Activated naive CD4-positive, alpha-beta T cell treated with Interleukin-2 at 50 U/mL for 16 hours (primary cell): ENCODE measurements around the gene SPAG7.

ENCODE experiments used
- DNase-seq: peaks from one replicate; pipeline ENCODE4 v3.0.0-alpha.2; 2020

The SPAG7 gene

DNA sequence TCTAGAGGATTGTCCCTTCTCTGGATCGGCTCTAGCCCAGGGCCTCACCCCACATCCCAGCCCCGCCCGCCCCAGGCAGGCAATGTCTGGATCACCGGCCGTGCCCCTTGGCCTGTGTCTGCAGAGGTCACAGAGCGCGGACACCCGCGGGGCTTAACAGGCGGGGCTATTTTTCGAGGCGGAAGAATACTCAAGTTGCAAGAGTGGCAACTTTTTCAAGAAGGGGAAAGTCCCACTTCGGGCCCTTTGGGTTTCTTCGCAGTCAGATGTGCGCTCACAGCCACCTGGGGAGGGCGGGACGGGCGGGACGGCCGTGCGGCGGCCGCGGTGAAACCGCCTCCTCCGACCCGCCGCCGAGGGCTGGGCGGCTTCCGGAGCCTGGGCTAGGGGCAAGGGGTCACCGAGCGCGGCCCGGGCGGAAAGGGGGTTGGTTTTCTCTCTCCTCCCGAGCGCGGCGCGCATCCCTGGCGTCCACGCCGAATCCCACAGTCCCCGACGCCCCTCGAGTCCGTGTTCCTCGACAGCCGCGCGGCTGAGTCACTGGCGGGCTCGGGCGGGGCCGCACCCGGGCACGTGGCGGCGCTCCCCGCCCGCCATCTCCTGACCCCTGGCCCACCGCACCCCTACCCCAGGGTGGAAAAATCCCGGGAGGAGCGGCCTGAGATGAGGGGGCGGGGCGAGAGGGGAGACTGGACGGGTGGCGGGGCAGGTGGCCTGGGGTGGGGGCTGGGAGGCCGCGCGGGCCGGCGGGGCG, 18.1 kb downstream of the SPAG7 start:
- peak; percentile 77 for DNase-seq

DNA sequence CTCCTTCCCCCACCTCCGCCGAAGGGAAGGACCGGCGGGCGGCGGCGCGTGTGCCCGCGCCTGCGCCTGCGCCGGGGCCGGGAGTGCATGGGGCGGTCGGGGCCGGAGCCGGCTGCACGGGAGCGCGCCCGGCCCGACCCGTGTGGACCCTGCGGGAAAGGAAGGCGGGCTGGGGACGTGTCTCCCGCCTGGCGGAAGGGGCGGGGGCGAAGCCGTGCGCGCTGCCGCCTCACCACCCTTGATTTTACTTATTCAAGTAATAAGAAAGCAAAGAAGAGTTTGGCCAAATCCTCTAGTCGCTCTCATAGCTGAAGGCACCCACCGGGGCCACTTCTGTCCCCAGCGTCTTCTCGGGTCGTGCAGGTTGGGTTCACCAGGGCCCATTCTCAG, 18.7 kb downstream of the SPAG7 start:
- DNase-seq, result peak; percentile 75

DNA sequence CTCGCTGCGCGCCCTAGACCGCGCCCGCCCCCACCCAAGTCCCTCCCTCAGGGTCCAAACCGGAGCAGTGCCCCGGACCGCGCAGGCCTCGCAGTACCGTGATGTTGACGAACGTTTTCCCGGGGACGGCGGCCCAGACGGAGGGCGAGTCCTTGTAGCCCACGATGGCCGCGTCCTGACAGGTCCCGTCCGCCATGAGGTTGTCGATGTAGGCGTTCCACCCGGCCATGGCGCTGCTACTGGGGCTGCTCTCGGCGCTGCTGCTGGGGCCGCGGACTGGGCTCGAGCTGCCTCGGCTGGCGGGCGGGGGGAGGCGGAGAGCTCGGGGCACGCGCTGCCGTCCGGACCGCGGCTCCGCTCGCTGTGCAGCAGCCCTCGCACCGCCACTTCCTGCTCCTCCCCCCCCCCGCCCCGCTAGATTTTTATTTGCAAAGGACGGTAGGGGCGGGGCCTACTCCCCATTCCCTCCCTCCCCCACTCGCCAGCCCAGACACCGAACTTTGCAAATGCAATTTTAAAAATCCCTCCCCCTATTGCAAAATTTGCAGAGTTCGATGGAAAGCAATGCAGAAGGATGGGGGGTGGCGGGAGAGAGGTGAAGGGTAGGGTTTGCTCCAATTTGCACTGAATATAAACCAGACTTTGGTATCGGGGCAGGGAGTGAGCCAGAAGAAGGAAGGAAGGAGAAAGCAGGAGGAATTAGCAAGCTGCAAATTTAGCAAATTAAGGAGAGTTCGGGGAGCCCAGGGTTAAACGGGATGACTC, 19.3 kb downstream of the SPAG7 start, which contains the start of gene PFN1:
Gene PFN1, minus strand, starts transcription at position 365 of the 765 bp plus-strand sequence. Its CDS starts 136 bp downstream, at position 229.
- peak; percentile 92 for DNase-seq

DNA sequence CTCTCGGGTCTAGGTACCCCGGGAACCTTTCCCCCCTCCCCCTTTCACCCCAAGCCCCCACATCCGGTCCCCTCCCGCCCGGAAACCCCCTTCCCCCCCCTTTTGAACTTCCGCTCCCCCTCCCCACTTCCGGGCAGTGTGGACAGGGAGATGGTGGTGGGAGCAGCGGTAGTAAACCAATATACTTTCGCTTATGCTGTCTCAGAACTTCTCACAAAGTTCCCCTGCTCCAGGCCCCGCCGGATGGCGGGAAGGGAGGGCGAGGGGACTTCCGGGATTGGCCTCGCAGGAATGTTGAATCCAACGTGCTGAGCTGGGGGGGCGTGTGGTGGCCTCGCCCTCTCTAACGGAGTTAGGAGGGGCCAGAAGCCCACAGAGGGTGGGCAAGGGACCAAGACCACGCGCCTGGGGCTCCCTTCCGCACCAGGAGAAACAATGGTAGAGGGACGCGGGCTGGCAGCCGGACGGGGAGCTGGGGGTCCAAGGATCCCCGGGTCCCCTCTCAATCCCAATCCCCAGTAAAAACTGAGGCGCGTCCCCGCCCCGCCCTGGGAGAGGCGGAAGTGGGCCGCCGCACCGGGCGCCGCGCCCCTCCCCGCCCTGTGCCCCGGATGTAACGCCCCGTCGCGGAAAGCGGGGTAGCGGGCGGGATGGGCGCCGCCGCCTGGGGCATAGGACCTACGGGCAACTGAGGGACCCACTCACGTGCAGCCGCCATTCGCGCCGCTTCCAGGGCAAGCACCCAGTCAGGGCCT, 20.0 kb downstream of the SPAG7 start:
- peak; percentile 69 for DNase-seq

DNA sequence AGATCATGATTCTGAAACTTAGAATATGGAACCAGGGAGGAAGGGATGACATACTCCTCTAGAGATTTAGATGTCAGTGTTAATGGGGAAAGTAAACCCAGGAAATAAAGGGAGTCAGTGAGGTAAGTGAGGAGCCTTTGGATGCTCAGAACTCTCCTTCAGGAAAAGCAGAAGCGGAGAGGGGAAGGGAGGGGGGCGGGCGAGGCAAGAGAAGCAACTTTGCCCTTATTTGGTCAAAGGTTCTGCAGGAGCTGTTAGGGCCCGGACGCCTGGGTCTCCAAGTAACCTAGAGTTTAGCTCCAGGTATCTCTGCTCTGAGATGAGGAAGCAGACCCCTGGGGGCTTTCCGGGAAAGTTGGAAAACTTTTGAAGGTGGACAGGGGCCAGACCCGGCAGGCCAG, 20.6 kb downstream of the SPAG7 start:
- no peak for DNase-seq

DNA sequence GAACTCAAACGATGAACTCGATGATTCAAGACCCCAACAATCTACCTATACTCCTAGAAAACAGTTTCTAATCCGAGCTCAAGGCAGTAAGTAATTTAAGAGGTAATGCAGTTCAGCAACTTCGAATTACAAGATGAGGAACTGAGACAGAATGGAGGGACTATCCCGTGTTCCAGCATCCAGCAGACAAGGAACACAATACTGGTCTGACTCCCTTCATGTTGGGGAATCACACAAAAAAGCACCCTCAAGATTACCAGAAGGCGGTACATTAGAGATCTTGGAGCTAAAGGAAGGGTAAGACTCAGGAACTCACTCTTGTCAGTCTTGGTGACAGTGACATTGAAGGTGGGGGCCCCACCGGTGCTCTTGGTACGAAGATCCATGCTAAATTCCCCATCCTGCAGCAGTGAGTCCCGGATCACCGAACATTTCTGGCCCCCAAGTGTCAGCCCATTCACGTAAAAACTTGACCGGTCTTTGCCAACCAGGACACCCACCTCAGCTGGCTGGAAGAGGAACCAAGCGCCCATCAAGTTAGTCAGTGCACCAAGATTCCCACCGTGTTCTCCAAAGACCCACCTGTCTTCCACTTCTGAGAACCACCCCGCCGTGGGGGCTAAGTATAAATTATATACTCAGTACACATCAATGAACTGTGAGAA, 21.2 kb downstream of the SPAG7 start:
- no peak for DNase-seq

DNA sequence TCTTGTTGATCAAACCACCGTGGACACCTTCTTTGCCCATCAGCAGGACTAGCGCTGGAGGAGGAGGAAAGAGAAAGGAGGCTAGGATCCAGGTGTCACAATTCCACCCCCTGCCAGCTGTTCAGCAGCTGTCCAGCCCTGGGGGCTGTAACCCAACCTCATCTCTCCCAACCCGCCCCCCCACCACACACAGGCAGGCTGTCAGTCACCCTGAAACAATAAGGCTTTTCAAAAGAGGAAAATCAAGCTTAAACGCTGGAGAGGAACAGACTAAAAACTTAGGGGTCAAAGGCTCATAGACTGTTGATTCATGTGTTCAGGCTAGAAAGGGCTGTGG, 21.7 kb downstream of the SPAG7 start:
- DNase-seq, result no peak

DNA sequence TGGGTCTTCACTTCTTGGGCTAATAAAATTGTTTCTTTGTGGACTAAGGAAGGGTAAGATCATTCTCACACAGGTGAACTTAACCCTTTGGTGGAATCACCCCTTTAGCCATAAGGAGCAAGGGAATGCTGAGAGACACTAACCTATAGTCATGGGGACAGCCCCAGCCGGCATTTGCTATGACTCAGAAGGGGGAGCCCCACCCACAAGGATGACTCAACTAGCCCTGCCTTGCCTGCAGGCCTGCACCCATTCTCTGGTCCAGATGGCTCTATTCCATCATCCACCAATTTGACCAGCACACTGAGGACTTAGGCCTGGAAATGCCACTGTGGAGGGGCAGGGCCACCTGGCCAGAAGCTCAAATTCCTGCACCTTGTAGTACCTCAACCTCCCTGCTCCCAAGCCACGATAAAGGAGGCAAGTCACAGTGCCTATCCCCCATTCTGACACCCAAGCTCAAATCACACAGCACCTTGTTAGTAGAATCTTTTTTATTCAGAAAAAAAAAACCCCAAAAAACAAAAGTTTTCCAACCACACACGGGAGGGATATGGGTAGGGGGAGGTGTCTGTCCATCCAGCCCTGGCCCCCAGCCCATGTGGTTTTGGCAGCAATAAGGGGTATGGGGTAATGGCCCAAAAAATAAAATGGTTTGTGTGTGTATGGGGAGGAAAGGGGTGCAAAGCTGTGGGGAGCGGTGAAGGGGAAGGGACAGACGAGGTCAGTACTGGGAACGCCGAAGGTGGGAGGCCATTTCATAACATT, 22.3 kb downstream of the SPAG7 start:
- DNase-seq, result peak; percentile 89

DNA sequence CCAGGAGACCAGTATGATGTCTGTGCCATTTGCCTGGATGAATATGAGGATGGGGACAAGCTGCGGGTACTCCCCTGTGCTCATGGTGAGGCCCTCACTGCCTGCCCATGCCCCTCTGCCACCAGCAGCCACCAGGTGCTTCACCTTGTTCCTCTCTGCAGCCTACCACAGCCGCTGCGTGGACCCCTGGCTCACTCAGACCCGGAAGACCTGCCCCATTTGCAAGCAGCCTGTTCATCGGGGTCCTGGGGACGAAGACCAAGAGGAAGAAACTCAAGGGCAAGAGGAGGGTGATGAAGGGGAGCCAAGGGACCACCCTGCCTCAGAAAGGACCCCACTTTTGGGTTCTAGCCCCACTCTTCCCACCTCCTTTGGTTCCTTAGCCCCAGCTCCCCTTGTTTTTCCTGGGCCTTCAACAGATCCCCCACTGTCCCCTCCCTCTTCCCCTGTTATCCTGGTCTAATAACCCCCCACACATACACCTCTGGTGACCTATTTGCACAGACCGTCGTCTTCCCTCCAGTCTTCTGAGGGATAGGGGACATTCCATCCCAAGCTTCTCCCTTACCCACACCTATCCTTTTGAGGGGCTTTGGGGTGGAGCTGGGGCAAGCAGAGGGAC, 23.0 kb downstream of the SPAG7 start:
- DNase-seq, result no peak

DNA sequence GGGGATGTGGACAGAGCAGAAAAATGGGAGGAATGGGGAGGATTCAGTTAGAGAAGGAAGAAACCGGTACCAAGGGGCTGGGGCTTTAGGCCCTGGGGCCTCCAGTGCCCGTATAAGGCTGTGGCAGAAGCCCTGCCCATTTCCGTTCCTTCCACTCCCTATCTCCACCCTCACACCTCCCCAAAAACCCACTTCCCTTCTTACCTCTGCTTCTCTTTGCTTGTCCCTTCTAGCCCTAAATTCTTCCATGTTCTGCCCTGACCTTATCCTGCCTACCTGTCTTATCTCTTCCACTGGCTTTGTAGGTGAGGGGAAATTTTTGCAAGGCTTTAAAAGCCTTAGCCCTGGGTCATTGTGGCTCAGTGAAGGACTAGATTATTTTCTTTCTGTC, 23.5 kb downstream of the SPAG7 start:
- DNase-seq, result peak; percentile 40

DNA sequence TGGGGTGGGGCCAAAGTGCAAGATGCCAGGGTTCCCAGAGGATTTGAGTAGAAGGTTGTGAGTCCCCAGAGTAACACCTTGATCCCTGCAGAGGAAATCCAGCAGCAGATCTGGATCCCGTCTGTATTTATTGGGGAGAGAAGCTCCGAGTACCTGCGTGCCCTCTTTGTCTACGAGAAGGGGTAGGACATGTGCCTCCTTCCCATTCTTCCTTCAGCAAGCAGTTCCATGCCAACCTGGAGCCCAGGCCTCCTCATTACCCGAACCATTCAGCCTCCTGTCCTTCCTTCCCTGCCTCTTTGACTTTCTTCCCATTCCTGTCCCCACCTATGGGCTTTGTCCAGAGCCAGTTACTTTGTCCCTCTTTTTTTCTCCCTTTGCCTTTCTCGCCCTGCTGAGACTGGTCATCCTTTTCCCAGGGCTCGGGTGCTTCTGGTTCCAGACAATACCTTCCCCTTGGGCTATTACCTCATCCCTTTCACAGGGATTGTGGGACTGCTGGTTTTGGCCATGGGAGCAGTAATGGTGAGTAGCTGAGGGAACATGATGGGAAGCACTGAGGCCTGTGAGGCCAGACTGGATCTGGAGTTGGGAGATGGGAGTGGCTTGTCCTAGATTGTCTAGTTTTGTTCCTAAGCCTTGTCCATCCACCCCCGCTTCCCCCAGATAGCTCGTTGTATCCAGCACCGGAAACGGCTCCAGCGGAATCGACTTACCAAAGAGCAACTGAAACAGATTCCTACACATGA, 24.7 kb downstream of the SPAG7 start:
- DNase-seq, result no peak

DNA sequence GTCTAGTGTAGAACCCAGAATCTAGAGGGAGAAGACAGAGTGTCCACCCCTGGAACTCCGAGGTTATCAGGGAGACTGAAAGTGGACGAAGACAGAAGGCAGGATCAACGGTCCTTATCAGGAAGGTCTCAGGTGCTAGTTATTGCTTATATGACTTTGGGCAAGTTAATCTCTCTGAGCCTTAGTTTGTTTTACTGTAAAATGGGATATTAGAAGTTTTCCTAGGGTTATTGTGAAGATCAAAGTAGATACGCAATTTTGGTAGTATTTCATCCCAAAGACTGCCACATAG, 26.4 kb downstream of the SPAG7 start:
- no peak for DNase-seq

DNA sequence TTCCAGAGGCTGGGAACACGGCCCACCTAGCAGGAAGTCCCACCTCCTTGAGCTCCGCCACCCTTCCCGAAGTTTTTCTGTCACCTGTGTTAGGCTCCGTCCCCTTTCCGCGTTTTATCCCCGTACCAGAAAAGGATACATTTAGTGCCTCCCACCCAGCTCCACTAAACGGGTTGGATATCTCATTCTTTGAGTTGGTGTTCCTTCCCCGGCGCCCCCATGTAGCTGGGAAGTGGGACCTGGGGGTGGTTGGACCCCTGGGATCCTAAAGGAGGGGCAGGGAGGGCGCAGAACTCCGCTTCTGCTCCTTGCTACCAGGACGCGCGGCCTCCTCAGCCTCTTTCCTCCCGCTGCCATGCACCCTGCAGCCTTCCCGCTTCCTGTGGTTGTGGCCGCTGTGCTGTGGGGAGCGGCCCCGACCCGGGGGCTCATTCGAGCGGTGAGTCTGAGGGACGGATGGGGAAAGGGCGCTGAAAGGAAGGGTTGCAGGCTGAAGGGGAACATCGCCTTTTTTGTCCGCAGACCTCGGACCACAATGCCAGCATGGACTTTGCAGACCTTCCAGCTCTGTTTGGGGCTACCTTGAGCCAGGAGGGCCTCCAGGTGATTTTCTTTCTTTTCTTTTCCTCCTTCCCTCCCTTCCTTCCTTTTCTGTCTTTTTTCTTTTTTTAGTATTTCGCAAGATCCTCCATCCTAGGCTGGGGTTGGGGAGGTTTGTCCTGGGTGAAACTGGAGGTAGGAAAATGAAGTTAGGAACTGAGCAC, 26.9 kb downstream of the SPAG7 start:
- peak; percentile 47 for DNase-seq

DNA sequence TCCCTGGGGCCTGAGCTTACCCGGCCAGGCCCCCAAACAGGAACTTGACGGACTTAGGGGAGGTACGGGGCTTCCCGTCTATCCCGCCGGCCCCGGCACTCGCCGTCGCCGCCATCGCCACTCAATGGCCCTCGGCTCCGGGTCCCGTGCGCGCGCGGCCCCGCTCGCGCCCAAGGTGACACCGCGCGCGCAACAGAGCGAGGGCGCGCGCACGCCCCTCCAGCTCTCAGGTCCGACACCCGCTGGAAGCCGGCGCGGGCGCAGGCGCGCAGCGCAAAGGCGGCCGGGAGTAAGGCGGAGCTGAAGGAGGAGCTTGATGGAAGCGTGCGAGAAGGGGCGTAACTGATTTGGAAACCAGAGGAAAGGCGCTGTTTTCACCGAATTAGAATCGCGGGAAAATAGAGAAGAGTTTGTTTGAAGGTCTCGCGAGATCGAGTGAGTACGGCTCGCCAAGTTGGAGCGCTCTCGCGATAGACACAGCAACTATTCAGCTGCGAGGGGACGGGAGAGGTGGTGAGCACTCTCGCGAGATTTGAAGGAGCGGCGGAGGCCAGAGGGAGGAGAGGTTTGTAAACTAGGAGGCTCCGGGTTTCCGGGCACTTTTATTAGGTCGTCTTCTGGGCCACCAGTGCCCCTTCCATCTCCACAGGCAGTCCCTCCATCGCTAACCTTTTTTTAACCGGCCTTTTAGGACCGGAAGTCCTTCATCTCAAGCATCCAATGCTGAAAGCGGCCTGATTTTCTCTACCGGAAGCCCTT, 27.6 kb downstream of the SPAG7 start, which contains the start of the genes RNF167 and SLC25A11:
Gene RNF167, plus strand, starts transcription at position 473 of the 759 bp plus-strand sequence. CDS start 642 bp downstream, outside the sequence.
Gene SLC25A11, minus strand, starts transcription at position 251 of the 759 bp plus-strand sequence. Its CDS starts 136 bp downstream, at position 115.
- peak; percentile 97 for DNase-seq

DNA sequence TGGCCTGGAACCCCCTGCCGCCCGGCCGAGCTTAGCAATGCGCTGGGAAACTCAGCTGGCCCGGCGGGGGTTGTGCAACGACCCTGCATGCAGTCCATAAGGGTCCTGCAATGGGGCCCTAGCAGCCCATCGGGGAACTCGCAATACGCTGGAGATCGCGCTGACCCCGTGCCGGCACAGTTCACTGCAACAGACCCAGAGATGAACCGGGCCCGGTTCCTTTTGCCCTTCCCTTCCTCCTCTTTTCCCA, 28.1 kb downstream of the SPAG7 start:
- peak; percentile 27 for DNase-seq

DNA sequence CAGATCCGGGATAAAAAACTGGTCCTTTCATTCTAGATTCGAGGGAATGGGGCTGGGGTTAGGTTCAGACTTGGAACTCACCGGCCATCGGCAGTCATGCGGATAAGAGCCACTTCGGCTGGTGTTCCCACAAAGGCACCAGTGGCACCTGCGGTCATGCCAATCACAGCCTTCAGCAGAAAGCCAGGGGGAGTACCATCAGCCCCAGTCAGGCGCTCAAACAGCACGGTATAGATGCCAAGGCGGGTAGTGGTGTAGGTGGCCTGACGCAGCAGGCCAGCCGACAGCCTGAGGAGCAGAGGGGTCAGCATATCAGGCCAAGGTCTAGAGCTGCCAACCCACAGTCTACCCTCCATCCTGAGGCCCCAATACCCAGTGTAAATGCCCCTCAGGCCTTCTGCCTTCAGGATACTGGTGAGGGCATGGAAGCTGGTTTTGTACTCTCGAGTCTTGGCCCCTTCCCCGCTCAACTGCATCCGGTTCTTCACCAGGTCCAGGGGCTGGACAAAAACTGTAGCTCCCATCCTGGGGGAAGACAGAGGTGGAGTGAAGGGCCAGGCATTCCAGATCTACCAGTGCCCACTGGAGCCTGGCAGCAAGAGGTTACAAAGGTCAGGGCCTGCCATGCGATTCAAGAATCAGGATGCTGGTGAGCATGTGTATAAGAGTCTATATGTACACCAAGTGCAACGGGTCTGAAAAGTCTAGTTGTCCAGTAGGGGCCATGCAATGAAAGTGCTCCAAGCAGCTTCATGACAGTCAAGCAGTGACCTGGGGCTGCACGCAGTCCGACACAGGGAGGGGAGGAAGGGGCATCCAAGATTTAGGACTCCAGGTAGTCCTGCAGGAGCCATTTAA, 28.7 kb downstream of the SPAG7 start:
- DNase-seq, result no peak

DNA sequence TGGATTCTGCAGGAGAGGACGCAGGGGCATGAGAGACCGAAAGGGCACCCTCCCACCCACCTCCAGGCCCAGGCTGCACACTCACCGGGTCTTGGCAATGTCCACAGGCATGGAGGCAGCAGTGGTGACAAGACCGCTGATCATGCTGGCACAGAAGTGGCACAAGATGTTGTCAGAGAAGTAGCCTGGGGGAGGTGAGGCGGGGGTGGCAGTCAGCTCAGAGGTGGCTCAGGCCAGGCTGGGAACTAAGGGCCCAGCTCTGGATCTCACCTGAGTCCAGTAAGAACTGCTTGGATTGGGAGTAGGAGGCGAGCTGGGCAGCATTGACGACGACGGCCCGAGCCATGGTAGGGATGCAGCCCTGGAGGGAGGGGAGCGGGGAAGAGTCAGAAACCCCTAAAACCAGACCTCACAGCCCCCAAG, 29.5 kb downstream of the SPAG7 start:
- no peak for DNase-seq

DNA sequence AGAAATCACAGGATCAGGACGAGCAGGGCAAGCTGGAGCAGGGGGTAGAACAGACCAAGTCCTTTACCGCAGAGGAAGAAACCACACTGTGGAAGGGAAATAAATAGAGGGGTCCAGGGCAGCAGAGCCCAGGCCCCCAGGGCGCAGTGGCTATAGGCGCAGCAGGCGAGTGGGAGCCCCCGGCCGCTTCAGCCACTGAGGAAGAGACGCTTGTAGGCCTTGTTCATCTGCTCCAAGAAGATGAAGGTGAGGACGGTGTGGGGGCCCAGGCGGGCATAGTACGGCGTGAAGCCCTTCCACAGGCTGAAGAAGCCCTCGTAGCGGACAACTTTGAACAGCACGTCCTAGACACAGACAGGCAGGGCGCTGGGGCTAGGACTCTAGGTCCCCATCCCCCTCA, 30.1 kb downstream of the SPAG7 start:
- DNase-seq, result no peak

DNA sequence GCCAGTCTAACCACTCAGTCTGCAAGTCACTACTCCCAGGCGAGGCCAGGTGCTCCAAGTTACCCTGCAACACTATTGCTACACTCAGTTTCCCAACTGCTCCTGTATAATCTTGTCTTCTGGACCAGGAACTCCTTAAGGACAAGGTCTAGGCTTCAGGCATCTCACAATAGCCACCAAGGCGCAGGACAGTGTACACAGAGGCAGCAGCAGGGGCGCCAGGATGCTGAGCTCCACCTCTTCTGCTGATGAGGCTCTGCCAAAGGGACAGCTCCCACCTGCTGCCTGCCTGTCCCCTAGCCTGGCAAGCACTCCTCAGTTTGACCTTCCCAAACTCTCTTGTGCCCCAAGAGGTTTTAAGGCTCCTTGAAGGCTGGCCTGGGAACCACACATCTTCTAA, 31.2 kb downstream of the SPAG7 start:
- no peak for DNase-seq
